SU-DHL-6 (cell line): ENCODE data around the gene RCAN3.

Experiments used
- CTCF ChIP-seq: fragments of 200-600 bp; sonication (generic); IDR thresholded peaks from one replicate; pipeline ENCODE4 v1.5.1; 2017; ENCODE audit warnings: antibody characterized with exemption, mild to moderate bottlenecking, low read length, moderate library complexity; ENCODE audit not compliant: insufficient read depth, poor library complexity, severe bottlenecking
- EZH2phosphoT487 ChIP-seq: fragments of 200-600 bp; sonication (generic), shearing (Covaris generic); conservative IDR thresholded peaks from 2 replicates; pipeline ENCODE4 v1.6.1; 2018; ENCODE audit warnings: mild to moderate bottlenecking, antibody characterized with exemption, low read length, moderate library complexity, mixed read lengths

DNA sequence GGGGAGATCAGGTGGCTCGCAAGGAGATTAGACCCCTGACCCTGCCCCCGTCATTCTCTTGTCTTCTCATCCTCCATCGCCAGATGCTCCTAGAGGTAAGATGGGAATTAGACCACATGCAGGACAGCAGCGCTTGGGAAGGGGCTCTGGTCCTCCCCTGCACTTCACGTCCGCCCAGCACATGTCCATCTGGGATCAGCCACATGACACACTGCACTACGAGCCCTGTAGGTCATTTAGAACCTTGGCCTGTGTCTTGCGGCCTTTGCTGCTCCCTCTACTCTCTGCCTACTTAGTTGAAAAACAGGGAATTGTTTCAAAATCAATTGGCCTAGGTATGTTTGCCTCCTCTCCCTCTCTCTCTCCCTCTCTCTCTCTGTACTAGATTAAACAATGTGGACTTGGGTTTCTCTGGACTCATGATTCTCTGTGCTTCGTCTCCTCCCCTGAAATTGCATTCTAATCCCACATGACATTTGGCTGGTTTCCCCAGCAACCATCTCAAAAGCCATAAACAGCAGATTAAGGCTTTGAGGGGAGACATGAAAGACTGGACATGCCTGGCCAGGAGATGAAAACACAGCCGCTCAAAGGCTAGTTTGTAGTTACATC is 49.4 kb downstream of the RCAN3 start:
- TF ChIP-seq CTCF (no peak), EZH2phosphoT487 (no peak)
